A673 (cell line): ENCODE data around the gene TMEM238L. TPM values are rescaled to one million over a fixed set of nuclear protein-coding genes. Genes with fewer than 3 reads are reported as not detected.
A peak's percentile ranks its signal among the peaks of the same experiment; 100 is the strongest.

ENCODE experiments used
- BruUV-seq: library from RNA; stranded (reverse); fragments of 400-500 nt; replicated peaks from 2 replicates; lab custom pipeline; 2021; lab: Mats Ljungman, UMichigan
- CTCF ChIA-PET: fragments of 300-600 bp; sonication (Branson Sonifier 250); formaldehyde crosslinking; loops from one replicate; lab custom pipeline; 2022; ENCODE audit warnings: antibody characterized with exemption; lab: Charles Lee
- POLR2A ChIA-PET: fragments of 300-600 bp; sonication (Branson Sonifier 250); formaldehyde crosslinking; loops from one replicate; lab custom pipeline; 2022; ENCODE audit warnings: antibody characterized with exemption; ENCODE audit not compliant: low non-redundant PET; lab: Charles Lee
- DNase-seq: peaks from one replicate; pipeline ENCODE4 v3.0.0-alpha.2; 2015; ENCODE audit warnings: low spot score
- H3K27ac ChIP-seq: fragments of 200-600 bp; sonication (generic); 2 replicates; pipeline ENCODE4 v1.5.1; 2016; ENCODE audit warnings: mixed run types, low read depth, mild to moderate bottlenecking, mixed read lengths, antibody characterized with exemption, low read length; ENCODE audit not compliant: poor library complexity, severe bottlenecking
- H3K27me3 ChIP-seq: fragments of 200-600 bp; sonication (generic); replicated peaks from 2 replicates; pipeline ENCODE4 v1.6.1; 2017; ENCODE audit warnings: mixed run types, low read depth, mild to moderate bottlenecking, mixed read lengths, antibody characterized with exemption, low read length; ENCODE audit not compliant: insufficient read depth, poor library complexity
- H3K36me3 ChIP-seq: fragments of 200-600 bp; sonication (generic); 2 replicates; pipeline ENCODE4 v1.6.1; 2016; ENCODE audit warnings: mixed run types, mild to moderate bottlenecking, mixed read lengths, antibody characterized with exemption, low read length; ENCODE audit not compliant: insufficient read depth, poor library complexity, severe bottlenecking
- H3K4me1 ChIP-seq: fragments of 200-600 bp; sonication (generic); 2 replicates; pipeline ENCODE4 v1.6.1; 2017; ENCODE audit warnings: mixed run types, mild to moderate bottlenecking, mixed read lengths, antibody characterized with exemption, low read length; ENCODE audit not compliant: insufficient read depth, poor library complexity, severe bottlenecking
- H3K4me3 ChIP-seq: fragments of 200-600 bp; sonication (generic); 2 replicates; pipeline ENCODE4 v1.5.1; 2016; ENCODE audit warnings: low read depth, mixed run types, mild to moderate bottlenecking, mixed read lengths, low read length; ENCODE audit not compliant: poor library complexity, severe bottlenecking
- H3K9me3 ChIP-seq: fragments of 200-600 bp; sonication (generic); 2 replicates; pipeline ENCODE4 v1.6.1; 2016; ENCODE audit warnings: mixed run types, low read depth, mild to moderate bottlenecking, mixed read lengths, antibody characterized with exemption, low read length; ENCODE audit not compliant: poor library complexity, severe bottlenecking
- EZH2 ChIP-seq: fragments of 200-600 bp; sonication (generic); IDR thresholded peaks from 2 replicates; pipeline ENCODE4 v1.6.1; 2017; ENCODE audit warnings: borderline replicate concordance, low read depth, mild to moderate bottlenecking, mixed read lengths, antibody characterized with exemption, low read length; ENCODE audit not compliant: poor library complexity, severe bottlenecking
- intact Hi-C: fragments of 100-400 bp; cut with micrococcal nuclease; formaldehyde crosslinking; loops from one replicate; pipeline ENCODE4 v1.10.0; 2022; ENCODE audit not compliant: unreplicated experiment
- total RNA-seq: library from RNA; stranded (reverse); gene quantifications from 2 replicates; pipeline ENCODE4 v1.2.3, GENCODE V29; 2021
- TF ChIP-seq, protein P1 (sequence below): fragments of 300-800, 200-600 bp; sonication (generic); conservative IDR thresholded peaks from 2 replicates; pipeline ENCODE4 v1.5.1; 2017; ENCODE audit warnings: low read depth, mild to moderate bottlenecking, antibody characterized with exemption, low read length, moderate library complexity, mixed read lengths

Gene TMEM238L
- total RNA-seq, 1 experiment from 2014 or later, result not detected

DNA sequence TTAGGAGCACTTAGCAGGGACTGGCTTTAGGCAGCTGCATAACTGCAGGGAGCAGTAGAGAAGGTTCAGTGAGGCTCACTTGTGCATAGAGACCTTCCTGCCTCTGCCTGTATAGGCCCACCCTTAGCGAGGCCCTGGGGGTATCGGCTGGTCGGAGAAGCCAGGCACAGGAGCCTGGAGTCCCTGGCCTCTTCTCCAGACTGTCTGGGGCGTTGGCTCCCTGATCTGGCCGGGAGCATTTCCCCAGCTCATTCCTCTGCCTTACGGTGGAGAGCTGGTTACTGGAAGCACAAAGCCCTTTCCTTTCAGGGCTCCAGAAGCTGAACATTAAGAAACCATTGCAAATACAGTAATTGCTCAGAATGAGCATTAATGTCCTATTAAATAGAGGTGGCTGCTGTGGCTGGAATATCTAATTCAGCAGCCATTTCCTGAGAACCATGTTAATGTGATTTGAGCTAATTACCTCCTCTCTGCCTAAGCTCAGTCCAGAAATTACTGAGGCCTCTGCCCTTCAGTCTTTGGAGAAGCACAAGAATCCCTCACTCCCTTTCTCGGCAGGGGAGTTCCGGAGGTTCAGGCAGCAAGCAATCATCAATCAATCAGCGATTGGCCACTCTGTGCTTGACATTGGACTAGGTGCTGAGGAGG is 55.2 kb downstream of the TMEM238L start:
- BruUV-seq, result no TSS peak
- TF ChIP-seq EZH2, result no peak
- TF ChIP-seq, protein P1, sequence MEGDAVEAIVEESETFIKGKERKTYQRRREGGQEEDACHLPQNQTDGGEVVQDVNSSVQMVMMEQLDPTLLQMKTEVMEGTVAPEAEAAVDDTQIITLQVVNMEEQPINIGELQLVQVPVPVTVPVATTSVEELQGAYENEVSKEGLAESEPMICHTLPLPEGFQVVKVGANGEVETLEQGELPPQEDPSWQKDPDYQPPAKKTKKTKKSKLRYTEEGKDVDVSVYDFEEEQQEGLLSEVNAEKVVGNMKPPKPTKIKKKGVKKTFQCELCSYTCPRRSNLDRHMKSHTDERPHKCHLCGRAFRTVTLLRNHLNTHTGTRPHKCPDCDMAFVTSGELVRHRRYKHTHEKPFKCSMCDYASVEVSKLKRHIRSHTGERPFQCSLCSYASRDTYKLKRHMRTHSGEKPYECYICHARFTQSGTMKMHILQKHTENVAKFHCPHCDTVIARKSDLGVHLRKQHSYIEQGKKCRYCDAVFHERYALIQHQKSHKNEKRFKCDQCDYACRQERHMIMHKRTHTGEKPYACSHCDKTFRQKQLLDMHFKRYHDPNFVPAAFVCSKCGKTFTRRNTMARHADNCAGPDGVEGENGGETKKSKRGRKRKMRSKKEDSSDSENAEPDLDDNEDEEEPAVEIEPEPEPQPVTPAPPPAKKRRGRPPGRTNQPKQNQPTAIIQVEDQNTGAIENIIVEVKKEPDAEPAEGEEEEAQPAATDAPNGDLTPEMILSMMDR, result no peak
- ChIA-PET CTCF (no interaction called here), POLR2A (no interaction called here)
- Histone ChIP-seq H3K4me1 (peaks cover 13% of the 10 kb centered on the region), H3K27ac (no peak overlapping the region), H3K27me3 (peaks cover 12% of the 10 kb centered on the region), H3K36me3 (no peaks in the 10 kb centered on the region), H3K9me3 (no peaks in the 10 kb centered on the region), H3K4me3 (no peak overlapping the region)
- intact Hi-C loops, result loop anchor here (10.0 kb wide), 1 partner anchor 396 kb away; no protein-coding TSS in a partner anchor
- peak; percentile 77 for DNase-seq

DNA sequence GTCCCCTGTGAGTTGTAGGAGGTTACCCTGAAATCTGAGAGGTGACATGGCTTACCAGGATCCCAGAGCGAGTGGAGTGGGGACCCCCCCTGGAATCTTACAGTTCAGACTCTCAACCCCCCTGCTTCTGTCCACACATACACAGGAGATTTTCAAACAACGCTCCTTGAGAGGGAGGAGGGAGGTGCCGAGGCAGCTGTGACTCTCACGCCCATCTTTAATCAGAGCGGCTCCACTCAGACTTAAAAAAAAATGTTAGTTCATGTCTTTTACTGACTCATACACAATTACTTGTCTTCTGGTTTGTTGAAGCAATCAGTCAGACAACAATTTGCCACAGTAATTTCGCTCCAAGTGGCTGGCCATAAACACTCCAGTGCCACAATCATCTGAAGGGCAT is 58.7 kb downstream of the TMEM238L start:
- DNase-seq, result peak; percentile 36
- Histone ChIP-seq H3K36me3 (no peaks in the 10 kb centered on the region), H3K4me3 (no peak overlapping the region), H3K9me3 (no peaks in the 10 kb centered on the region), H3K27me3 (peaks cover 4% of the 10 kb centered on the region), H3K27ac (no peak overlapping the region), H3K4me1 (peaks cover 13% of the 10 kb centered on the region)
- no TSS peak for BruUV-seq
- TF ChIP-seq, protein P1, result no peak
- no peak for TF ChIP-seq EZH2
- intact Hi-C loops, result loop anchor here (10.0 kb wide), 1 partner anchor 400 kb away; no protein-coding TSS in a partner anchor
- CTCF ChIA-PET, result no interaction called here
- POLR2A ChIA-PET, result no interaction called here

Other genes with a start within 250 kb of the TMEM238L start
- 2.1 and 3.2 TPM in 2 replicates for gene MYH3, start 146.8 kb downstream of the TMEM238L start, total RNA-seq
- 42.2 and 43.2 TPM in 2 replicates for gene SCO1, start 106.6 kb downstream of the TMEM238L start, total RNA-seq
- gene ADPRM, start 106.5 kb downstream of the TMEM238L start, total RNA-seq, result 8.4 and 9.2 TPM in 2 replicates
- gene TMEM220, start 74.1 kb downstream of the TMEM238L start, total RNA-seq, result 0.11 and 1.4 TPM in 2 replicates
- not detected in 2 replicates for gene PIRT, start 34.0 kb upstream of the TMEM238L start, total RNA-seq